HEK293 (cell line): ENCODE results near the gene FAM184A.

Experiments used
- CTCF ChIA-PET: fragments of 350-600 bp; formaldehyde crosslinking; extraction: SDS; loops from one replicate; lab custom pipeline; 2021; ENCODE audit warnings: antibody characterized with exemption; lab: Yijun Ruan, JAX
- POLR2A ChIA-PET: fragments of 300-600 bp; formaldehyde crosslinking; extraction: SDS; loops from one replicate; lab custom pipeline; 2020; ENCODE audit warnings: antibody characterized with exemption, inconsistent platforms; lab: Yijun Ruan, JAX
- H3K27ac ChIP-seq: fragments of 200-500 bp; sonication (Bioruptor generic); 2 replicates; pipeline ENCODE4 v1.5.1; 2014; ENCODE audit warnings: low read depth, low read length, control low read depth, inconsistent platforms; ENCODE audit errors: extremely low read depth
- H3K36me3 ChIP-seq, 2 experiments: fragments of 200-500 bp in 1 of 2; sonication (Bioruptor generic) in 1 of 2; 1 replicate in 1 of 2; 2 replicates in 1 of 2; pipeline ENCODE4 v1.5.1; 2014 to 2017; ENCODE audit warnings: inconsistent platforms in 2 of 2, low read length in 2 of 2; ENCODE audit not compliant: control insufficient read depth in 2 of 2, insufficient read depth in 1 of 2
- H3K4me1 ChIP-seq: fragments of 200-500 bp; sonication (Bioruptor generic); 2 replicates; pipeline ENCODE4 v1.5.1; 2014; ENCODE audit warnings: mild to moderate bottlenecking, low read length, inconsistent platforms; ENCODE audit not compliant: control insufficient read depth, insufficient read depth
- H3K4me3 ChIP-seq: 2 replicates; pipeline ENCODE4 v1.5.1; 2011; ENCODE audit warnings: low read depth, mild to moderate bottlenecking, control low read depth, low read length, moderate library complexity
- H3K9me3 ChIP-seq: fragments of 200-500 bp; sonication (Bioruptor generic); 2 replicates; pipeline ENCODE4 v1.5.1; 2014; ENCODE audit warnings: low read depth, low read length, inconsistent platforms; ENCODE audit not compliant: control insufficient read depth, insufficient read depth
- HOXC10 ChIP-seq: sonication (generic); formaldehyde crosslinking; IDR thresholded peaks from 2 replicates; pipeline ENCODE4 v1.8.1; 2023; ENCODE audit warnings: mild to moderate bottlenecking, missing genetic modification reagents
- MYNN ChIP-seq: fragments of 450-650 bp; formaldehyde crosslinking; IDR thresholded peaks from 2 replicates; pipeline ENCODE4 v1.5.1; 2016; ENCODE audit warnings: missing biosample characterization, missing genetic modification characterization, borderline replicate concordance
- OSR2 ChIP-seq: fragments of 450-650 bp; formaldehyde crosslinking; IDR thresholded peaks from 2 replicates; pipeline ENCODE4 v1.5.1; 2016; ENCODE audit warnings: missing biosample characterization, missing genetic modification characterization
- SALL2 ChIP-seq: fragments of 450-650 bp; formaldehyde crosslinking; IDR thresholded peaks from 2 replicates; pipeline ENCODE4 v1.5.0; 2017; ENCODE audit warnings: missing biosample characterization, mild to moderate bottlenecking, missing genetic modification characterization, borderline replicate concordance
- SP2 ChIP-seq: fragments of 450-650 bp; formaldehyde crosslinking; IDR thresholded peaks from 2 replicates; pipeline ENCODE4 v1.5.1; 2016; ENCODE audit warnings: missing biosample characterization, missing genetic modification characterization
- SP7 ChIP-seq: fragments of 450-650 bp; formaldehyde crosslinking; IDR thresholded peaks from 2 replicates; pipeline ENCODE4 v1.5.1; 2016; ENCODE audit warnings: missing biosample characterization, missing genetic modification characterization
- TCF7L2 ChIP-seq: IDR thresholded peaks from 2 replicates; pipeline ENCODE4 v1.6.1; 2011; ENCODE audit warnings: low read depth, mild to moderate bottlenecking, inconsistent platforms, low read length, moderate library complexity, borderline replicate concordance
- ZFP41 ChIP-seq: fragments of 450-650 bp; formaldehyde crosslinking; IDR thresholded peaks from 2 replicates; pipeline ENCODE4 v1.5.1; 2016; ENCODE audit warnings: missing biosample characterization, missing genetic modification characterization, borderline replicate concordance
- ZNF211 ChIP-seq: fragments of 450-650 bp; formaldehyde crosslinking; IDR thresholded peaks from 2 replicates; pipeline ENCODE4 v1.5.1; 2016; ENCODE audit warnings: low read depth, missing biosample characterization, missing genetic modification characterization
- ZNF391 ChIP-seq: fragments of 450-650 bp; formaldehyde crosslinking; IDR thresholded peaks from 2 replicates; pipeline ENCODE4 v1.5.1; 2016; ENCODE audit warnings: low read depth, missing biosample characterization, missing genetic modification characterization, borderline replicate concordance
- ZNF404 ChIP-seq: fragments of 450-650 bp; formaldehyde crosslinking; IDR thresholded peaks from 2 replicates; pipeline ENCODE4 v1.5.1; 2017; ENCODE audit warnings: missing biosample characterization, missing genetic modification characterization
- ZNF423 ChIP-seq: fragments of 450-650 bp; formaldehyde crosslinking; IDR thresholded peaks from 2 replicates; pipeline ENCODE4 v1.5.1; 2016; ENCODE audit warnings: missing biosample characterization, missing genetic modification characterization
- ZNF501 ChIP-seq: fragments of 450-650 bp; formaldehyde crosslinking; IDR thresholded peaks from 2 replicates; pipeline ENCODE4 v1.5.1; 2016; ENCODE audit warnings: missing biosample characterization, missing genetic modification characterization
- ZNF510 ChIP-seq: fragments of 450-650 bp; formaldehyde crosslinking; IDR thresholded peaks from 2 replicates; pipeline ENCODE4 v1.5.1; 2018; ENCODE audit warnings: mild to moderate bottlenecking, missing genetic modification characterization, missing biosample characterization; ENCODE audit not compliant: insufficient replicate concordance
- ZNF571 ChIP-seq: fragments of 450-650 bp; formaldehyde crosslinking; IDR thresholded peaks from 2 replicates; pipeline ENCODE4 v1.5.0; 2017; ENCODE audit warnings: missing biosample characterization, missing genetic modification characterization
- ZNF600 ChIP-seq: fragments of 450-650 bp; formaldehyde crosslinking; IDR thresholded peaks from 2 replicates; pipeline ENCODE4 v1.5.1; 2016; ENCODE audit warnings: missing biosample characterization, missing genetic modification characterization
- ZNF707 ChIP-seq: fragments of 450-650 bp; formaldehyde crosslinking; IDR thresholded peaks from 2 replicates; pipeline ENCODE4 v1.5.1; 2016; ENCODE audit warnings: missing biosample characterization, missing genetic modification characterization
- ZNF76 ChIP-seq: fragments of 450-650 bp; formaldehyde crosslinking; IDR thresholded peaks from 2 replicates; pipeline ENCODE4; 2016; ENCODE audit warnings: low read depth, missing biosample characterization, missing genetic modification characterization, borderline replicate concordance
- ZXDB ChIP-seq: fragments of 450-650 bp; formaldehyde crosslinking; IDR thresholded peaks from 2 replicates; pipeline ENCODE4 v1.5.1; 2016; ENCODE audit warnings: missing biosample characterization, missing genetic modification characterization
- TF ChIP-seq, protein P1 (sequence below): fragments of 450-650 bp; formaldehyde crosslinking; IDR thresholded peaks from 2 replicates; pipeline ENCODE4 v1.5.1; 2016; ENCODE audit warnings: missing biosample characterization, missing genetic modification characterization, low read depth
- TF ChIP-seq, protein P2 (sequence below): fragments of 450-650 bp; formaldehyde crosslinking; IDR thresholded peaks from 2 replicates; pipeline ENCODE4 v1.5.1; 2017; ENCODE audit warnings: missing biosample characterization, mild to moderate bottlenecking, missing genetic modification characterization, moderate library complexity
- TF ChIP-seq, protein P3 (sequence below): fragments of 450-650 bp; formaldehyde crosslinking; IDR thresholded peaks from 2 replicates; pipeline ENCODE4 v1.5.1; 2017; ENCODE audit warnings: missing biosample characterization, missing genetic modification characterization

FAM184A gene

DNA sequence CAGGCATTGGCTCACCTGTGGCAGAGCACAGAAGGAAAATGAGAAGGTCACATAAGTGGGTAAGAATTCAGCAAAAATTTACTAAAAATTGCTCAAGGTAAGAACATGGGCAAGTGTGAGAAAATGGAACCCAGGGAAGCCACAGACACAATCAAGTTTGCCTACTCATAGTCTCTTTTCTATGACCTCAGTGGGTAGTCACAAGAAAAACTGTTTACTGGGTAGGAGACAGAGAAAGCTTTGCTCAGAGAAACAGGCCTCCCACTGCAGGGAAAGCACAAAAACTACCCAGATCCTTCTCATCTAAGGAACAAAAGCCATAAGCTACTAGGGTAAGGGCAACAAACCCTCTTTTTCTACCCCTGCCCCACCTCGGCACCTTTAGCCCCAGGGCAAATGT, 35.2 kb downstream of the FAM184A start:
- Histone ChIP-seq H3K4me3 (no peak overlapping the region), H3K27ac (no peak overlapping the region), H3K4me1 (no peaks in the 10 kb centered on the region), H3K36me3 (no peaks in the 10 kb centered on the region), H3K9me3 (no peaks in the 10 kb centered on the region)
- POLR2A ChIA-PET: no interaction called here
- CTCF ChIA-PET: no interaction called here
- no peak for TF ChIP-seq ZNF76 (tag by site-specific recombination)
- TF ChIP-seq ZNF600: no peak
- no peak for TF ChIP-seq SP2
- no peak for TF ChIP-seq ZNF211 (tag by site-specific recombination)

DNA sequence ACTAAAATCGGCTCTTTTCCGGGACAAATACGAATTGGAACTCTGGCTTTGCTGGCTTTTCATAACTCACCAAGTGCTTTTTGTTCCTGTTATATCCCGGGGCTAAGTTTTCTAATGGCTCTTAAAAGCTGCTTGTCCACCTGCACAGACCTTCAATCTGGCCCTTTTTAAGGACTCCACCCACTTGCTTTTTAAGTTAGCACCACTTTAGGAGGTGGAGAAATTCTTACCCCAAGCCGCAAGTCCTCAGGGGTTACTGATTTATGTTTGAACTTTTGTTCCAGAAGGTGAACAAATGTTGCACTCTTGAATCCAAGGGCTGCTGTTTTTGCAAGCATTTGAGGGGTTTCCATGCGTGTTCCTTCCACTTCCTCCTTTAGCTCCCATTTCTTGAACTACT, 37.8 kb downstream of the FAM184A start:
- Histone ChIP-seq H3K36me3 (no peaks in the 10 kb centered on the region), H3K9me3 (no peaks in the 10 kb centered on the region), H3K4me3 (no peak overlapping the region), H3K4me1 (no peaks in the 10 kb centered on the region), H3K27ac (no peak overlapping the region)
- TF ChIP-seq ZNF423 (tag by site-specific recombination): no peak
- no peak for TF ChIP-seq ZNF391 (tag by site-specific recombination)
- TF ChIP-seq ZNF707 (tag by site-specific recombination): no peak
- no peak for TF ChIP-seq ZNF501 (tag by site-specific recombination)
- TF ChIP-seq ZNF600: no peak
- no peak for TF ChIP-seq OSR2 (tag by site-specific recombination)
- TF ChIP-seq SALL2 (tag by site-specific recombination): no peak
- TF ChIP-seq, protein P1, sequence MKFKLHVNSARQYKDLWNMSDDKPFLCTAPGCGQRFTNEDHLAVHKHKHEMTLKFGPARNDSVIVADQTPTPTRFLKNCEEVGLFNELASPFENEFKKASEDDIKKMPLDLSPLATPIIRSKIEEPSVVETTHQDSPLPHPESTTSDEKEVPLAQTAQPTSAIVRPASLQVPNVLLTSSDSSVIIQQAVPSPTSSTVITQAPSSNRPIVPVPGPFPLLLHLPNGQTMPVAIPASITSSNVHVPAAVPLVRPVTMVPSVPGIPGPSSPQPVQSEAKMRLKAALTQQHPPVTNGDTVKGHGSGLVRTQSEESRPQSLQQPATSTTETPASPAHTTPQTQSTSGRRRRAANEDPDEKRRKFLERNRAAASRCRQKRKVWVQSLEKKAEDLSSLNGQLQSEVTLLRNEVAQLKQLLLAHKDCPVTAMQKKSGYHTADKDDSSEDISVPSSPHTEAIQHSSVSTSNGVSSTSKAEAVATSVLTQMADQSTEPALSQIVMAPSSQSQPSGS: no peak
- POLR2A ChIA-PET: no interaction called here
- CTCF ChIA-PET: no interaction called here

DNA sequence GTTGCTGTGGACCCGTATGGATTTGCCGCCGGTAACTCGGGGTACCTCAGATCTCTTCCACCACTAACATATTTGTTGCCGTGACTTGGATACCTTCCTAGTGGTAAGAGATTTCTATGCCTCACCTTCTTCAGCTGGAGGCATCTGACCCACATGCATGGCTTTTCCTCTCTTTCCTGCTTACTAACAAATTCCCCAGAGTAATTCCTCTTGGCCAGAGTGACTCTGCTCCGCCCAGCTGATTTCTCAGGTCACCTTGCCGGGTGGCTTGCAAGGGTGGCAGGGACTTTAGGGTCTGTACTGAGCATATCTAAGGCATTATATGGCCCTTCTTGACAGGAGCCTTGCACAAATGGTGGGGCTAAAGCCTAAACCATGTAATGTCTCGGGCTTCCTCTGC, 38.2 kb downstream of the FAM184A start:
- Histone ChIP-seq H3K4me1 (no peaks in the 10 kb centered on the region), H3K9me3 (no peaks in the 10 kb centered on the region), H3K27ac (no peak overlapping the region), H3K4me3 (no peak overlapping the region), H3K36me3 (no peaks in the 10 kb centered on the region)
- TF ChIP-seq HOXC10 (CRISPR knock-in tag) (no peak), ZNF571 (tag by site-specific recombination) (no peak), ZNF510 (no peak)
- CTCF ChIA-PET: no interaction called here
- POLR2A ChIA-PET: no interaction called here

GRCh38 chr6:119037941-119038623, 40.4 kb downstream of the FAM184A start:
- H3K4me1 ChIP-seq: no peaks in the 10 kb centered on the region
- CTCF ChIA-PET: no interaction called here
- no peaks in the 10 kb centered on the region for H3K36me3 ChIP-seq
- H3K4me3 ChIP-seq: no peak overlapping the region
- no peaks in the 10 kb centered on the region for H3K9me3 ChIP-seq
- POLR2A ChIA-PET: no interaction called here
- no peak overlapping the region for H3K27ac ChIP-seq
- TF ChIP-seq, protein P2, sequence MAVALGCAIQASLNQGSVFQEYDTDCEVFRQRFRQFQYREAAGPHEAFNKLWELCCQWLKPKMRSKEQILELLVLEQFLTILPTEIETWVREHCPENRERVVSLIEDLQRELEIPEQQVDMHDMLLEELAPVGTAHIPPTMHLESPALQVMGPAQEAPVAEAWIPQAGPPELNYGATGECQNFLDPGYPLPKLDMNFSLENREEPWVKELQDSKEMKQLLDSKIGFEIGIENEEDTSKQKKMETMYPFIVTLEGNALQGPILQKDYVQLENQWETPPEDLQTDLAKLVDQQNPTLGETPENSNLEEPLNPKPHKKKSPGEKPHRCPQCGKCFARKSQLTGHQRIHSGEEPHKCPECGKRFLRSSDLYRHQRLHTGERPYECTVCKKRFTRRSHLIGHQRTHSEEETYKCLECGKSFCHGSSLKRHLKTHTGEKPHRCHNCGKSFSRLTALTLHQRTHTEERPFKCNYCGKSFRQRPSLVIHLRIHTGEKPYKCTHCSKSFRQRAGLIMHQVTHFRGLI (tag by site-specific recombination): no peak
- TF ChIP-seq ZNF404 (tag by site-specific recombination) (no peak), MYNN (tag by site-specific recombination) (no peak), ZXDB (tag by site-specific recombination) (no peak), SP7 (tag by site-specific recombination) (no peak), TCF7L2 (no peak), ZFP41 (tag by site-specific recombination) (no peak)
- TF ChIP-seq, protein P3, sequence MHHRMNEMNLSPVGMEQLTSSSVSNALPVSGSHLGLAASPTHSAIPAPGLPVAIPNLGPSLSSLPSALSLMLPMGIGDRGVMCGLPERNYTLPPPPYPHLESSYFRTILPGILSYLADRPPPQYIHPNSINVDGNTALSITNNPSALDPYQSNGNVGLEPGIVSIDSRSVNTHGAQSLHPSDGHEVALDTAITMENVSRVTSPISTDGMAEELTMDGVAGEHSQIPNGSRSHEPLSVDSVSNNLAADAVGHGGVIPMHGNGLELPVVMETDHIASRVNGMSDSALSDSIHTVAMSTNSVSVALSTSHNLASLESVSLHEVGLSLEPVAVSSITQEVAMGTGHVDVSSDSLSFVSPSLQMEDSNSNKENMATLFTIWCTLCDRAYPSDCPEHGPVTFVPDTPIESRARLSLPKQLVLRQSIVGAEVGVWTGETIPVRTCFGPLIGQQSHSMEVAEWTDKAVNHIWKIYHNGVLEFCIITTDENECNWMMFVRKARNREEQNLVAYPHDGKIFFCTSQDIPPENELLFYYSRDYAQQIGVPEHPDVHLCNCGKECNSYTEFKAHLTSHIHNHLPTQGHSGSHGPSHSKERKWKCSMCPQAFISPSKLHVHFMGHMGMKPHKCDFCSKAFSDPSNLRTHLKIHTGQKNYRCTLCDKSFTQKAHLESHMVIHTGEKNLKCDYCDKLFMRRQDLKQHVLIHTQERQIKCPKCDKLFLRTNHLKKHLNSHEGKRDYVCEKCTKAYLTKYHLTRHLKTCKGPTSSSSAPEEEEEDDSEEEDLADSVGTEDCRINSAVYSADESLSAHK (tag by site-specific recombination): no peak
